B cell (primary cell): ENCODE results near the gene KIF16B.

ENCODE experiments used
- EZH2 ChIP-seq: IDR thresholded peaks from 2 replicates; pipeline ENCODE4 v1.6.1; 2012; ENCODE audit warnings: borderline replicate concordance, low read depth, mild to moderate bottlenecking, moderate library complexity, low read length; ENCODE audit not compliant: insufficient read depth, poor library complexity, severe bottlenecking
- TF ChIP-seq, protein P1 (sequence below): fragments of 200-600 bp; IDR thresholded peaks from one replicate; pipeline ENCODE4 v1.8.0; 2022; ENCODE audit warnings: antibody characterized with exemption, mild to moderate bottlenecking

GRCh38 chr20:16613954-16614353 is 40.7 kb upstream of the KIF16B start:
- TF ChIP-seq, protein P1, sequence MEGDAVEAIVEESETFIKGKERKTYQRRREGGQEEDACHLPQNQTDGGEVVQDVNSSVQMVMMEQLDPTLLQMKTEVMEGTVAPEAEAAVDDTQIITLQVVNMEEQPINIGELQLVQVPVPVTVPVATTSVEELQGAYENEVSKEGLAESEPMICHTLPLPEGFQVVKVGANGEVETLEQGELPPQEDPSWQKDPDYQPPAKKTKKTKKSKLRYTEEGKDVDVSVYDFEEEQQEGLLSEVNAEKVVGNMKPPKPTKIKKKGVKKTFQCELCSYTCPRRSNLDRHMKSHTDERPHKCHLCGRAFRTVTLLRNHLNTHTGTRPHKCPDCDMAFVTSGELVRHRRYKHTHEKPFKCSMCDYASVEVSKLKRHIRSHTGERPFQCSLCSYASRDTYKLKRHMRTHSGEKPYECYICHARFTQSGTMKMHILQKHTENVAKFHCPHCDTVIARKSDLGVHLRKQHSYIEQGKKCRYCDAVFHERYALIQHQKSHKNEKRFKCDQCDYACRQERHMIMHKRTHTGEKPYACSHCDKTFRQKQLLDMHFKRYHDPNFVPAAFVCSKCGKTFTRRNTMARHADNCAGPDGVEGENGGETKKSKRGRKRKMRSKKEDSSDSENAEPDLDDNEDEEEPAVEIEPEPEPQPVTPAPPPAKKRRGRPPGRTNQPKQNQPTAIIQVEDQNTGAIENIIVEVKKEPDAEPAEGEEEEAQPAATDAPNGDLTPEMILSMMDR = no peak
- TF ChIP-seq EZH2 = no peak
